ENCODE results near the gene BEGAIN. TPM values are rescaled to one million over a fixed set of nuclear protein-coding genes. Genes with fewer than 3 reads are reported as not detected.

BEGAIN gene
- polyA plus RNA-seq, 2 of the 4 experiments (the other 2 are of a cell fraction): 1.4 to 3.7 TPM

DNA sequence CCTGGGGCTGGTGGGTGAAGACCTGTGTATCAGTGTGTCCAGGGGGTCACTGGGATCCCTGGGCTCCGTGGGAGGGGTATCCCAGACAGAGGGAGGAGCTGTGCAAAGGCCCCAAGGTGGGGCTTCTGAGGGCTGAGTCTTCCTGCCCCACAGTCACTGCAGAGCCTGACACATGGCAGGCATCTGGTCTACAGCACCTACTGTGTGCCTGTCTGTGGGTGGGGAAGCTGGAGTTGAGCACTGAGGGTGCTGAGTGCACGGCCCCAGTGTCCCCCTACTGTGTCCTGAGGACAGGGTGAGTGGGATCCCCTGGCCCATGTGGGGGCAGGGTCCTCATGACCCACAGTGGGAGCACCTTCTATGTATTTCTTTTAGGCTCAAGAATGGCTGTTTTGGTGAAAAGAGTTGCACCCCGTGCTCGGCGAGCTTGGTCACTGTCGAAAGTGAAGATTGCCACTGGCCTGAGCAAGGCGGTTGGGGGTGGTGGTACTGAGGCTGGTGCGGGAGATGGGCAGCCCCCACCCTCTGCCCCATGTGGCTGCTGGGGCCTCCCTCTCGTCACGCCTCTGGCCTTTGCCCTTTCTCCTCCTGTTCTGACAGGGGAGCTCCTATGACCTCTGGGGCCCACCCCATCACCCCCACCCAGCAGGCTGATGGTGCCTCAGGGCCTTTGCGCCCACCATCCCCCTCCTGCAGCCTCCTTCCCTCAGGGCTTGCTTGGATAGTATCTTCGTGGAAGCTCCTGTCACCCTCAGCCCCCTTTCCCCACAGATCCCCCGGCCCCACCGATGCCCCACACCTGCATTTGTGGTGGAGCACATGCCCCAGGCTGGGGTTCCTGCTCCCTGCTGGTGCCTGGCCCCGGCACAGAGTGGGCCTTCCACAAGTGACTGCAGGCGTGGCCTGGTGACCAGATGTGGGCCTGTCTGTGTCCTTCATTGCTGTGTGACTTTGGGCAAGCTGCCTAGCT, 55.8 kb downstream of the BEGAIN start:
- DNase-seq (ENCODE audit: low read depth in 1 of 2, low spot score in 1 of 2) (no peak), FAIRE-seq (no peak), ATAC-seq (no peak)
- H3K9me3 ChIP-seq: no peaks in the 10 kb centered on the region
- no peak overlapping the region for H3K4me3 ChIP-seq
- TF ChIP-seq, protein P1, sequence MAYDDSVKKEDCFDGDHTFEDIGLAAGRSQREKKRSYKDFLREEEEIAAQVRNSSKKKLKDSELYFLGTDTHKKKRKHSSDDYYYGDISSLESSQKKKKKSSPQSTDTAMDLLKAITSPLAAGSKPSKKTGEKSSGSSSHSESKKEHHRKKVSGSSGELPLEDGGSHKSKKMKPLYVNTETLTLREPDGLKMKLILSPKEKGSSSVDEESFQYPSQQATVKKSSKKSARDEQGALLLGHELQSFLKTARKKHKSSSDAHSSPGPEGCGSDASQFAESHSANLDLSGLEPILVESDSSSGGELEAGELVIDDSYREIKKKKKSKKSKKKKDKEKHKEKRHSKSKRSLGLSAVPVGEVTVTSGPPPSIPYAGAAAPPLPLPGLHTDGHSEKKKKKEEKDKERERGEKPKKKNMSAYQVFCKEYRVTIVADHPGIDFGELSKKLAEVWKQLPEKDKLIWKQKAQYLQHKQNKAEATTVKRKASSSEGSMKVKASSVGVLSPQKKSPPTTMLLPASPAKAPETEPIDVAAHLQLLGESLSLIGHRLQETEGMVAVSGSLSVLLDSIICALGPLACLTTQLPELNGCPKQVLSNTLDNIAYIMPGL (CRISPR knock-in tag; IDR thresholded peaks at IDR 0.05; ENCODE audit: borderline replicate concordance): no peak
- TF ChIP-seq HOXB13 (CRISPR knock-in tag; IDR thresholded peaks at IDR 0.05; ENCODE audit: low read depth) (no peak), JUN (IDR thresholded peaks at IDR 0.05) (no peak), TP53 (CRISPR knock-in tag; IDR thresholded peaks at IDR 0.05) (no peak), BHLHE40 (IDR thresholded peaks at IDR 0.05; ENCODE audit: low read depth, low read length) (no peak), EHF (CRISPR knock-in tag; IDR thresholded peaks at IDR 0.05) (no peak), NFE2L2 (conservative IDR thresholded peaks at IDR 0.05; ENCODE audit: low read length) (no peak), KDM5A (IDR thresholded peaks at IDR 0.05) (no peak), RCOR1 (IDR thresholded peaks at IDR 0.05; ENCODE audit: low read depth, low read length) (no peak), NPAS2 (CRISPR knock-in tag; IDR thresholded peaks at IDR 0.05; ENCODE audit: borderline replicate concordance) (no peak), JUNB (IDR thresholded peaks at IDR 0.05) (no peak), ESRRA (IDR thresholded peaks at IDR 0.05; ENCODE audit: borderline replicate concordance, low read length) (no peak), POLR2AphosphoS2 (conservative IDR thresholded peaks at IDR 0.05; ENCODE audit: low read length) (no peak), CHD4 (IDR thresholded peaks at IDR 0.05; ENCODE audit: borderline replicate concordance) (no peak), ZFP36 (IDR thresholded peaks at IDR 0.05; ENCODE audit: borderline replicate concordance, partially characterized antibody) (no peak), POLR2A (IDR thresholded peaks at IDR 0.05; ENCODE audit: low read length) (no peak)
- TF ChIP-seq, protein P2, sequence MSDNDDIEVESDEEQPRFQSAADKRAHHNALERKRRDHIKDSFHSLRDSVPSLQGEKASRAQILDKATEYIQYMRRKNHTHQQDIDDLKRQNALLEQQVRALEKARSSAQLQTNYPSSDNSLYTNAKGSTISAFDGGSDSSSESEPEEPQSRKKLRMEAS (IDR thresholded peaks at IDR 0.05): no peak
- TF ChIP-seq, protein P3, sequence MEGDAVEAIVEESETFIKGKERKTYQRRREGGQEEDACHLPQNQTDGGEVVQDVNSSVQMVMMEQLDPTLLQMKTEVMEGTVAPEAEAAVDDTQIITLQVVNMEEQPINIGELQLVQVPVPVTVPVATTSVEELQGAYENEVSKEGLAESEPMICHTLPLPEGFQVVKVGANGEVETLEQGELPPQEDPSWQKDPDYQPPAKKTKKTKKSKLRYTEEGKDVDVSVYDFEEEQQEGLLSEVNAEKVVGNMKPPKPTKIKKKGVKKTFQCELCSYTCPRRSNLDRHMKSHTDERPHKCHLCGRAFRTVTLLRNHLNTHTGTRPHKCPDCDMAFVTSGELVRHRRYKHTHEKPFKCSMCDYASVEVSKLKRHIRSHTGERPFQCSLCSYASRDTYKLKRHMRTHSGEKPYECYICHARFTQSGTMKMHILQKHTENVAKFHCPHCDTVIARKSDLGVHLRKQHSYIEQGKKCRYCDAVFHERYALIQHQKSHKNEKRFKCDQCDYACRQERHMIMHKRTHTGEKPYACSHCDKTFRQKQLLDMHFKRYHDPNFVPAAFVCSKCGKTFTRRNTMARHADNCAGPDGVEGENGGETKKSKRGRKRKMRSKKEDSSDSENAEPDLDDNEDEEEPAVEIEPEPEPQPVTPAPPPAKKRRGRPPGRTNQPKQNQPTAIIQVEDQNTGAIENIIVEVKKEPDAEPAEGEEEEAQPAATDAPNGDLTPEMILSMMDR (IDR thresholded peaks at IDR 0.05): no peak
- TF ChIP-seq, protein P4, sequence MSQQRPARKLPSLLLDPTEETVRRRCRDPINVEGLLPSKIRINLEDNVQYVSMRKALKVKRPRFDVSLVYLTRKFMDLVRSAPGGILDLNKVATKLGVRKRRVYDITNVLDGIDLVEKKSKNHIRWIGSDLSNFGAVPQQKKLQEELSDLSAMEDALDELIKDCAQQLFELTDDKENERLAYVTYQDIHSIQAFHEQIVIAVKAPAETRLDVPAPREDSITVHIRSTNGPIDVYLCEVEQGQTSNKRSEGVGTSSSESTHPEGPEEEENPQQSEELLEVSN (IDR thresholded peaks at IDR 0.05; ENCODE audit: borderline replicate concordance, low read depth): no peak
- TF ChIP-seq, protein P5, sequence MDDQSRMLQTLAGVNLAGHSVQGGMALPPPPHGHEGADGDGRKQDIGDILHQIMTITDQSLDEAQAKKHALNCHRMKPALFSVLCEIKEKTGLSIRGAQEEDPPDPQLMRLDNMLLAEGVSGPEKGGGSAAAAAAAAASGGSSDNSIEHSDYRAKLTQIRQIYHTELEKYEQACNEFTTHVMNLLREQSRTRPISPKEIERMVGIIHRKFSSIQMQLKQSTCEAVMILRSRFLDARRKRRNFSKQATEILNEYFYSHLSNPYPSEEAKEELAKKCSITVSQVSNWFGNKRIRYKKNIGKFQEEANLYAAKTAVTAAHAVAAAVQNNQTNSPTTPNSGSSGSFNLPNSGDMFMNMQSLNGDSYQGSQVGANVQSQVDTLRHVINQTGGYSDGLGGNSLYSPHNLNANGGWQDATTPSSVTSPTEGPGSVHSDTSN (IDR thresholded peaks at IDR 0.05): no peak
- no peak overlapping the region for H3K27ac ChIP-seq
- H3K4me1 ChIP-seq: no peaks in the 10 kb centered on the region
- ChIA-PET POLR2A (no interaction called here), CTCF (interaction anchor here (1.2 to 1.4 kb wide), 4 partner anchors 85 to 114 kb away, joined by 3 to 5 read pairs (median 4); no protein-coding TSS in a partner anchor)
- H3K4me2 ChIP-seq: no peak overlapping the region
- WGBS (ENCODE audit: missing lambda C conversion rate): 75% methylated on average over 12 of the region's 16 CpGs

Data from A549 (cell line).